Left renal pelvis (tissue), 4 donors: ENCODE results near the gene ZNF182. TPM values are rescaled to one million over a fixed set of nuclear protein-coding genes. Genes with fewer than 3 reads are reported as not detected.

Experiments used
- DNase-seq, 4 donors: peaks; one replicate each; pipeline ENCODE4 v3.0.0-alpha.2; 2013; ENCODE audit warnings: low read depth in 4 of 4, low spot score in 3 of 4
- polyA plus RNA-seq, 4 donors: library from polyadenylated mRNA; unstranded; fragments of 120-200 nt; gene quantifications; one replicate each; pipeline ENCODE4 v1.2.1, GENCODE V29; 2013; ENCODE audit not compliant: insufficient read length in 4 of 4

The ZNF182 gene
- polyA plus RNA-seq, 4 donors: 7.9 to 12.1 (median 11.4) TPM

DNA sequence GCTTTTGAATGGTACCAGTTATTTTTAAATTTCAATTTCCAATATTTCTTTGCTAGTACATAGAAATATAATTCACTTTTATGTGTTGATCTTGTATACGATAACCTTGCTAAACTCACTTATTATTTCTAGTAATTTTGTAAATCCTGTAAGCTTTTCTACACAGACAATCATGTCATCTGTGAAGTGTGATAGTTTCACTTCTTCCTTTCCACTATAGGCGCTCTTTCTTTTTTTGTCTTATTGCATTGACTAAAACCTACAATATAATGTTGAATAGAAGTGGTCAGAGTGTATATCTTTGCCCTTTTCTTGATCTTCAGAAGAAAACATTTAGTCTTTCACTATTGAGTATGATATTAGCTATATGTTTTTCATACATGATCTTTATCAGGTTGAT, 76.6 kb downstream of the ZNF182 start:
- no peak for DNase-seq

Other genes with a start within 250 kb of the ZNF182 start
- gene ZNF81, start 167.1 kb downstream of the ZNF182 start, polyA plus RNA-seq: 1 to 10 TPM; 6.0 to 8.3 (median 7.3) TPM
- under 1 TPM in 1 of 4 donors, not detected in 3; 0.32 TPM for gene SPACA5, start 3.0 kb upstream of the ZNF182 start, polyA plus RNA-seq
- 1 to 10 TPM; 3.4 to 4.6 (median 4.0) TPM for gene ZNF630, start 67.7 kb upstream of the ZNF182 start, polyA plus RNA-seq
- gene SPACA5B, start 126.6 kb upstream of the ZNF182 start, polyA plus RNA-seq: not detected
- gene SSX5, start 192.8 kb upstream of the ZNF182 start, polyA plus RNA-seq: not detected